HG02678 (cell line): Measurements from ENCODE around the gene CUX1.
"Not testable (repeated sequence)": the region's sequence is repeated elsewhere in the genome, so short reads cannot be mapped to it uniquely, and the experiment has no call there.

Experiments
- ATAC-seq: cut with Tn5 transposase; IDR thresholded peaks from one replicate; pipeline ENCODE4 v1.9.1; 2021; ENCODE audit warnings: mild to moderate bottlenecking, moderate library complexity; ENCODE audit not compliant: unreplicated experiment

The CUX1 gene

GRCh38 chr7:101975046-101975445, 157.6 kb downstream of the CUX1 start:
- no peak for ATAC-seq

- ATAC-seq: no peak
These were observed 159.0 kb downstream of the CUX1 start for GRCh38 chr7:101976411-101976810.

GRCh38 chr7:101977249-101977648, 159.8 kb downstream of the CUX1 start:
- no peak for ATAC-seq

GRCh38 chr7:101978683-101979082, 161.3 kb downstream of the CUX1 start:
- ATAC-seq: no peak

GRCh38 chr7:101983147-101983811, 165.9 kb downstream of the CUX1 start:
- ATAC-seq: no peak

GRCh38 chr7:101984133-101984879, 166.9 kb downstream of the CUX1 start:
- no peak for ATAC-seq

- no peak for ATAC-seq
These were observed 167.9 kb downstream of the CUX1 start for GRCh38 chr7:101985057-101985902.

- no peak for ATAC-seq
These were observed 168.7 kb downstream of the CUX1 start for GRCh38 chr7:101985903-101986734.

GRCh38 chr7:101987494-101987893, 170.1 kb downstream of the CUX1 start:
- no peak for ATAC-seq

GRCh38 chr7:101988060-101988459, 170.6 kb downstream of the CUX1 start:
- ATAC-seq: not testable (repeated sequence)

GRCh38 chr7:101988513-101988912, 171.1 kb downstream of the CUX1 start:
- no peak for ATAC-seq

- ATAC-seq: no peak
These were observed 171.7 kb downstream of the CUX1 start for GRCh38 chr7:101989101-101989500.

GRCh38 chr7:101990811-101991418, 173.5 kb downstream of the CUX1 start:
- peak; percentile 81 for ATAC-seq

GRCh38 chr7:101991860-101992259, 174.4 kb downstream of the CUX1 start:
- ATAC-seq: no peak

GRCh38 chr7:101993311-101993710, 175.9 kb downstream of the CUX1 start:
- no peak for ATAC-seq

GRCh38 chr7:101995121-101995520, 177.7 kb downstream of the CUX1 start:
- ATAC-seq: no peak

GRCh38 chr7:101996131-101996691, 178.8 kb downstream of the CUX1 start:
- no peak for ATAC-seq

- no peak for ATAC-seq
These were observed 179.4 kb downstream of the CUX1 start for GRCh38 chr7:101996876-101997275.

- no peak for ATAC-seq
These were observed 180.8 kb downstream of the CUX1 start for GRCh38 chr7:101998029-101998905.
